NCI-H1436 treated with DMSO at 0.1 percent for 48 hours (cell line): ENCODE data around the gene PRDM5.

ENCODE experiments used
- DNase-seq: peaks from one replicate; lab custom pipeline; 2025; lab: John Stamatoyannopoulos, UW

PRDM5 gene

DNA sequence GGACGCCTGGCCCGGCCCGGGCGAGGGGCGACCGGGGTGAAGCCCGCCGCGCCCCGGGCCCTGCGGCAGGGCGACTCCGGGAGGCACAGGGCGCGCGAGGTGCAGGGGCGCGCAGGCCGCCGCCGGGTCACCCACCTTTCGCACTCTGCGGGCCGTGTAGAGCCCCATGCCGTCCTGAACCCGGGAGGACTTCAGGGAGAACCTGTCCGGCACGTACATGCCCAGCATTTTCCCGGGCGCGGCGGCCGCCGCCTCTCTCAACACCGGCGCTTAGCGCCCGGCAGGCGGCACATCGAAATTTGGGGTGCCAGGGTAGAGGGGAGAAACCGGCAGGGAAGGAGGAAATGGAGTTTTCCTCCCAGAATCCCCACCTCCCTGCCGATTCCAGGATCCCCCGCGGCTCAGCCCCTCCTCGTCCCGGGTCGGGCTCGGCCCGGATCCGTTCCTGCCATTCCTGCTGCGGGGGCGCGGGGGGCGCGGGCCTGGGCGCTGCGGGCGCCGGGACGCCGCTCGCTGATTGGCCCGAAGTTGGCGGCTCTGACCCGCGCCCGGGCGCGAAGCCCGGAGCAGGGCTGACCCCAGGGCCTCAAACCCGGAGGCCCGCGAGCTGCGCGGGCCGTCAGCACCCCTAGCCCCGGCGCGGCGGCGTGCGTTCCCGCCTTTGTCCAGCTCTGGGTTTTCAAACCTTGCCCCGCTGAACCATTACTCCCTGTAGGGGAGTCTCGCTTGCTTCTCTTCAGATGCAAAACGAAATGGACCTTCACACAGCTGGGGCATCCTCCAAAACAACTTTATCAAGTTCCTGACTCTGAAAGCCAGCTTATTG lies at the start of gene PRDM5:
Gene PRDM5 (minus strand): TSS at position 346 of the 826 bp plus-strand sequence. CDS start 118 bp downstream, at position 228.
- DNase-seq = no peak

DNA sequence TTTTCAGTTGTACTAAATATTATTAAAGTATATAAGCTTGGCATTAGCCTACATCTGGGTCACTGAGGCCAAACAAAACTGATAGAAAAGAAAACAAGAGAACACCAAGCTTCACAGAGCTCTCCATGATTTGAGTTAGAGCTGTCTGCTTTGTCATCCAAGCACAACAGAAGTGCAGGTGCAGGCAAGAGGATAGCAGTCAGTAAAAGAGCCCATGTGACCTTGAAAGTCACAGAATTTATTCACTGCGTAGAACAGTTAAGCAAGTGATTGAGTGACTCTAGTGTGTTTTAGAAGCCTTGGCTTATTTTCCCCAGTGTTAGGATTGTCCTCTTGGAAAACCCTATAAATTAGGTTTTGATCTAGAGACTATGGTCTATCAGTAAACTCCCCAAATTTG lies 49.4 kb upstream of the PRDM5 start:
- DNase-seq = no peak

DNA sequence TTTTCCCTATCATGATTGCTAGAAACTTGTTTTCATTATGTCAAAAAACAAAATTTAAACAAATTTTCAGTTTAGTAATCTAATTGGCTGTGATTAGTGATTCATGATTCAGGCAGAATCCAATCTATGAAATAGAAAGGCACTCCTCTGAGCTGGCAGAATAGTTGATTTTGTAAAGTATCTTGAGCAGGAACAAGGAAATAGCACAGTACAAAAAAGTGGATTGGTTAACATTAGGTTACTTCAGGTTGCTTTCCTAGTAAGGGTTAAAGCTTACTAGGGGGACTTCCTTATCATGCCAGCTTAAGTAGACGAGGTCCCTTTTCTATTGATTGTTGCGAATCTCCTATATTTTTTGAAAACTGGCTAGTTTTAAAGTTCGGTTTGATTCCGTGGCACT lies 43.4 kb upstream of the PRDM5 start:
- DNase-seq = no peak

DNA sequence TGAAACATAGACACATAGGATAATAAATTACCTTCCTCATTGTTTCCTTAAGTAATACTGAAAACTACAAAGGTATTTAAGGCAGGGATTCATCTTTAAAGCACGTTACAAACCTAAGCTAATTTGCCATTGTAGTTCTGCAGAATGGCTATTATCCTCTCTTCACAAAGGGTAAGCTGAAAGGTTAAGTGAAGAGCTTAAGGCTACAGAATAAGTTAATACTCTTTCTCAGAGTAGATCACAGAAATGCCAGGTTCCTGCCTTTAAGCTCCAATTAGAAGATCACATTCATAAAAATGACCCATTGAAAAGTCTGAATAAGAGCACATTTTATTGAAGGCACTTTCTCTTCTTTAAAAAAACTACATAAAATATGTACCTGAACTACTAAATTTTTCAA lies 42.1 kb upstream of the PRDM5 start:
- no peak for DNase-seq

DNA sequence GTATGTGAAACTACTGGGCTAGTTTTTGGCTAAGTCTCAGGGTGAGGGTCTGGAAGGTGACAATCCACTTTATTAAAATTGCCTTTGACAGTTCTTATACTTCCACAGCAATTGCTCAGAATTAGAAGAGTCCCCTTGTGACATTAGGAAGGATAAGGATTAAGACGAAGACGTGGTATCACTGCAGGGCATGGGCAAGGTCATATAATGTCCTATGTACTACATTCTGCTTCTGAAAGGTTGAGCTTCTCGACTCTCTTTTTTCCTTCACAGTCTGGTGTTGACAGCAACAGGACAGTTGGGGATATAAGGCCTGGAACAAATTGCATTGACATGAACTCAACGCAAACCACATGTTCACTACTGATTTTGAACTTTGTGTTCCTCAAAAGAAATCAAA lies 40.9 kb upstream of the PRDM5 start:
- no peak for DNase-seq

DNA sequence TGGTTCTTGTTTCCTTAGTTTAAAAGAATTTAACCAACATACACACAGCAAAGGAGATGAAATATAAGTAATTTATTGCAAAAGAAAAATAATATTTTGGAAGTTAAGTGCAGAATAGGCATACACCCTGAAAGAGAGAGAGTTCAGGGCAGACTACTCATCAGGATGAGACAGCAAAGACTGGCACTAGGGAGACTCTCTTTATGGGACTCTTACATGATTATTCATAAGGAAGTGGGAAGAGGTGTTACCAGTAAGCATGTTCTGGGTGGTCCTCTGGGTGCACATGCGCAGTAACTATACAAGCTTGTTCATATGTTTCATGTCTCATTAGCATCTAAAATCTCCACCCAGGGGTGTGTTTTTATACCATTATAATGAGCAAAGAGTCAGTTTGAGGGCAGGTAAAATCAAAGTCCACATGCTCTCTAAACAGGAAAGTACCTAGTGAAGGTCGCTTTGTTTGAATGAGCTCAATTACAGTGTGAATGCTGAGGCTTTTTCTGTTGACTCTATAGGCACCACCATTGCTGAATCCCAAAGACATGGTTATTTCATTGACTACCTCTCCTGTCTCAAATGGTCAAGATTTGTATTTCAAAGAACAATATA lies 38.2 kb upstream of the PRDM5 start:
- DNase-seq = no peak

DNA sequence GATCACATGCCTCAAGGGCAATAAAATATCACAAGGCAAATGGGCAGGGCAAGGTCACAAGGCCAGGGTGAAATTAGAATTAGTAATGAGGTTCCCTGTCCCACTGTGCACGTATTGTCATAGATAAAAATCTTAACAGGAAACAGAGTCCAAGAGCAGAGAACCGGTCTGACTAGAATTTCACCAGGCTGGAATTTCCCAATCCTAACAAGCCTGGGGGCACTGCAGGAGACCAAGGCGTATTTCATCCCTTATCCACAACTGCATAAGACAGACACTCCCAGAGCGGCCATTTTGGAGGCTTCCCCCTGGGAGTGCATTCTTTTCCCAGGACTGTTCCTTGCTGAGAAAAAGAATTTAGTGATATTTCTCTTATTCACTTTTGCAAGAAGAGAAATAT lies 25.9 kb upstream of the PRDM5 start:
- DNase-seq = no peak

DNA sequence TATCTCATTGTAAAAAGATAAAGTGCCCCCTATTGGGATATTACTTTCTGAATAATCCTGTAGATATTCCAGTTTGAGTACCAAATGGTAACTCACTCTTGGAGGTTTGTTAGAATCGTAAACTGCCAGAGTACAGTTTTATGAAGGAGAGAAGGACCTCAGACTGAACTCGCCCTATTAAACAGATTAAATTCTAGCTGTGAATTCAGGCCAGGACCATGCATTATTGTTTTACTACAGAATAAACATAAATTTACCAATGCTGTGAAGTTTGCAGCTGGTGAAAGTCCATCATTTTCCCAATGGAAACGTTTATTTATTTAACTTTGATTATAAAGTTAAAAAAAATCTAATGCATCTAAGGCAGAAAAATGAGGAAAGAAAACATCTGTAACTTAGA lies 20.2 kb upstream of the PRDM5 start:
- no peak for DNase-seq

DNA sequence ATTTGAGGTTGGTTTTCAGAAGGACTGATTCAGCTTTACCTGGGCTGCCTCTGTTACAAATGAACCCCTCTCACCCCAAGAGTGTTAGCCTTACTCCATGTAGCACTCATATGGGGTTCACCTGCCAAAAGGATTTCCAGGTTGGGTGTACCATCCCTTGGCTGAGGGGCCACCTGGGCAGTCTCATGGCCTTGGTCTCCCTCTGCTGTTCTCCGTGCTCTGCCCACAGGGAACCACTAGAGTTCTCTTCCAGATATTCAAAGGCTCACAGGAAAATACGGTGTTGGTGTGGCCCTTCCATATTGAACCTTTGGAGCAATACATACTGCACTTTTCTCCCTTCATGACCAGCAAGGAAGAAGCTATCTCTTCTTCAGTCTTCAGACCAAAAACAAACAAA lies 18.0 kb upstream of the PRDM5 start:
- DNase-seq = no peak

DNA sequence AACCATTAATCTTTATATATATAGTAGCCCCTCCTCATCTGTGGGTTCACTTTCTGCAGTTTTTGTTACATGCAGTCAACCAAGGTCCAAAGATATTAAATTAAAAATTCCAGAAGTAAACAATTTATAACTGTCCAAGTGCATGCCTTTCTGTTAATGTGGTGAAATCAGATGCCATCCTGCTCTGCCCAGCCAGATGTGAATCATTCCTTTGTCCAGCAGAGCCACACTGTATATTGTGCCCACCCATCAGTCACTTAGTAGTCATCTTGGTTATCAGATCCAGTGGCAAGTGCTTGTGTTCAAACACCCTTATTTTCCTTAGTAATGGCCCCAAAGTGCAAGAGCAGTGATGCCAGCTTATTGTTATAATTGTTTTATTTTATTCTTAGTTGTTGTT lies 17.2 kb upstream of the PRDM5 start:
- no peak for DNase-seq

DNA sequence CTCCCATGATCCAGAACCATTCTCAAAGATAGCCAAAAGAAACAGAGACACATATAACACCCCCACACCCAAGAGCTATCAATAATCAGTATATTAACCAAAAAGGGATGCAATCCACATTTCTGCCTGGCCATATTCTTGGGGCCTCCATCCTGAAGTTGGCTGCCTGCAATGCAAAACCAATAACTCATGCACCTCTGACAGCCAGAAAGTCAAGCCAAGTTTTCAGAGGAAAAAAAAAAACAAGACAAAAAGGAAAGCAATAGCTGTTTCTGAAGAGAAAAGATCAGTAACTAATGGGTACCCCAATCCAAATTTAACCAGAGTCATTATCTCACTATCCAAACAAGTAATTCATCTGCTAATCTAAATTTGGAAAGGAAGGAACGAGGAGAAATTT lies 7.3 kb upstream of the PRDM5 start:
- DNase-seq = no peak

DNA sequence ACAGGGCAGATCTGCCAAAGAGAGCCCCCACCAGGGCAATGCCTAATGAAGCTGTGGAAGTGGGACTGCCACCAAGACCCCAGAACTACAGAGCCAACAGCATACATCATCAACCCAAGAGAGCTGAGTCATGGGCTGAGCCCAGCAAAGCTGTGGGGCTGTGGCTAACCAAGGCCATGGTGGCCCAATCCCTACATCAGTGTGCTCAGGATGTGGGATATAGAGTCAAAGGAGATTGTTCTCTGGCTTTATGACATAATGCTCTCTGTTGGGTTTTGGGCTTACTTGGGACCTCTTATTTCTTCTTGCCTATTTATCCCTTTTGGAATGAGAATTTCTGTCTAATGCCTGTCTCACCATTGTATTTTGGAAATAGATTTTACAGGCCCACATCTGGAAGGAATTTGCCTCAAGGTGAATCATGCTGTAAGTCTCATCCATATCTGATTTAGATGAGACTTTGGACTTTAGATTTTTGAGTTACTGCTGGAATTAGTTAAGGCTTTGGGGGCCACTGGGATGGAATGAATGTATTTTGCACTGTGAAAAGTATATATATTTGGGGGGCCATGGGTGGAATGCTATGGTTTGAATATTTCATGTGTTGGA lies 5.4 kb upstream of the PRDM5 start:
- DNase-seq = no peak

DNA sequence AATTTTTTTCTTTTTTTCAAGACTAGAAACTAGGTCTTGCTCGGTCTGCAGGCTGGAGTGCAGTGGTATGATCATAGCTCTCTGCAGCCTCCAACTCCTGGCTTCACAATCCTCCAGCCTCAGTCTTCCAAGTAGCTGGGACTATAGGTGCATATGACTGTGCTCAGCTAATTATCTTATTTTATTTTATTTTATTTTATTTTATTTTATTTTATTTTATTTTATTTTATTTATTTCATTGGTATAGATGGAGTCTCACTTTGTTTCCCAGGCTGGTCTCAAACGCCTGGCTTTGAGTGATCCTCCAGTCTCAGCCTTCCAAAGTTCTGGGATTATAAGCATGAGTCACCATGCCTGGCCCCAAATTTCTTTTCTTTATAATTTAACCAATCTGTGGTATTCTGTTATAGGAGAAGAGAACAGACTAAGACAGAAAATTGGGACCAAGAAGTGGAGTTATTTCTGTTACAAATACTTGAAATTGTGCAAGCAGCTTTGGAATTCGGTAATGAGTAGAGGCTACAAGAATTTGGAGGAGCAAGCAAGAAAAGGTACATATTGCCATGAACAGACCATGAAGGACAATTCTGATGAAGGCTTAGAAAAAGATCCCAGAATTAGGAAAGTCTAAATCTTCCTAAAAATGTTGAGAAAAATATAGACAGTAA lies 4.0 kb upstream of the PRDM5 start:
- DNase-seq = no peak

DNA sequence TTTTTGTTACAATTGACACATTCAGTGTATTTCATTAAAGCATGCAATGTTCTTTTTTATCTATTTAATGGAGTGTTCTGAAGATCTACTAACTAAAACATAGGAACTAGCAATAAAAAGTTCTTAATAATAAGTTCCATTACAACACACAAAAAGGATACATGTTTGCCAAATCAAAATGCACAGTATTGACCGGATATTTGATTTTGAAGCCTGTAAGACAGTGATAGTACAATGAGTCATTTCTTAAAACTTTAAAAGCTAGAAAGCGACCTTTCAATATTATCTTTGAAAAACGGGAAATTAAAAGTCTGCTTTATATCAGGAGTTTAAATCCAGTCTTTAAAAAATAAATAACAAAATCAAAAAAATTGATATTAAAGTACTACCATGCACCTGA lies 2.4 kb upstream of the PRDM5 start:
- no peak for DNase-seq

DNA sequence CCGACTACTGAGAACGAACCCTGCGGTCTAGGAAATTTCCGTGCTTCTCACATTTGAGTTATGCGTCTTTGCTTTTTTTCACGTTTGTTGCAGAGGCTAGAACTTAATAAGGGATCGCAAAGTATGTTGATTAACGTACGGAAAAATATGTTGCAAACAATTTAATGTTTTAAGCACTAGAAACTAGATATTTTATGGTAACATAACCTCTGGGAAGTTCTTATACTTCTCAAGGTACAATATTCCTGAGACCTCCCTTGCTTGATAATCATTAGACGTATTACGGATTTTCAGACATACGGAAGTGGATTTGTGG lies 639 bp upstream of the PRDM5 start:
- no peak for DNase-seq

DNA sequence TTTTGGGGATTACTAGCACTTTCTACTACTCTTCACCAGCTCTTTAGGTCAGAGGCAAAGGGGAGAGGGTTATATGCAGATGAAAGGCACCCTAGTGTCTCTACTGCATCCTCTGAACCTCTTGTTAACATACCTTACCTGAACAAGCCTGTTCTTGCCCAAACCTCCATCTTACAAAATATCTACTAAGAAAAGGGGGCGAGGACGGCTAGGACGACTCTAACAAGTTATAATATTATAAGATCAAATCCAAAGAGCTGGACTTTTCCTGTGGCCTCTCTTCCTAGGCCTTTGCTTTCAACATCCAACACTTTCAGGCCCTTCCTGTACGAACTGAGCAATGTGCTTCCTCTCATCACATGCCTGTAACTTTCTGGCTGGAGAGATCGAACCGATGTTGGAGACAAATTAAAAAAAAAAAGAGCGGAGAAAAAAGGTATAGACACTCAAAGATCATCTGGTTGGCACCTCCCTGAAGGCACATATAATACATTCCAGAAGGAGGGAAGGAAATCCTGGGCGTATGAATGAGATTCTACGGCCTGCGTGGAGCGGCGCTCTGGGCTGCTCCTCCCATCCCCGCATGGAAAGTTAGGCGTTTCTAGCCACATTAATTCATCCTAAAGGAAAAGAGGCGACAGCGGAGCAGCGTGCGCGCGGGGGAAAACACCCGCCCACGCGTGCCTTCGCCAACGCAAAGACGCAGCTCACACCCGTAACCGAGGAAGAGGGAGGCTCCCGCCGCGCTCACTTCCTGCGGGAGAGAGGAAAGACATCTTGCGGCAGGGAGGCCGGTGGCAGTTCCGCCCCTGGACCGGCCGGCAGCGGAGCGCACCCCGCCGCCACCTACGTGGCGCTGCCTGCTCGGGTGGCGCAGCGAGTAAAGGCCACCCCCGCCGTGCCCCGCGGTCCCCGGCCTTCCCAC lies 808 bp downstream of the PRDM5 start:
- no peak for DNase-seq

DNA sequence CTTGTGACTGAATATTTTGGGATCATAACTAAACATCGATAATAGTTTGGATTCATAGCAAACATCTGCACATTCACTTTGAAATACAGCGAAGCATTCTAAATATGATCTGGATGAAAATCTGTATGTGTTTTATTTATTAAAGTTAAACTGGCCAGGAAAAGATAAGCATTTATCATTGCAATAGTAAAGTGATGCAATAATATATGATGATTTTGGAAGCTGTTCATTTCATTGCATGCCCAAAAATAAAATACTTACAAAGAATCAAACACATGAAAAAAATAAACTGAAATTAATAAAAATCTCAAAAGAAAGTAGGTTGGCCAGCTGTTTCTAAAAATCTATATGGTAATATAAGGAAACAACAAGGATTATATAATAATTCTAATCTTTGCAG lies 1.9 kb downstream of the PRDM5 start:
- DNase-seq = no peak

DNA sequence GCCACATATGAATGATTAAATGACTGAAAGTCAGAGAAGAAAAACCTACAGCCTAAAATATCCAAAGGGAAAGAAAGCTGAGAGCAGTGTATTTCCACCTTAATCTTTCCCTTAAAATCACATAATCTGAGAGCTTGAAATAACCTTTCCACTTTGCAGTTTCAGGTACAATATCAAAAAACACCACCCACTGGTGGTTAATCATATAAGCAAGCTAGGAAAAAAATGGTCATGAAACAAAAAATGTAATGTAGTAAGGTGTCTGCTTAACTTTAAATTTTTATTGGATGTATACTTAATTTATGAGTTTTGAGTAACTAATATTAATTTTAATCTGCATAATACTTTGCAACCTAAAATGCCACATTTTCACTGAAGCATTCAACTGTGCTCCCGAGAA lies 3.2 kb downstream of the PRDM5 start:
- no peak for DNase-seq

DNA sequence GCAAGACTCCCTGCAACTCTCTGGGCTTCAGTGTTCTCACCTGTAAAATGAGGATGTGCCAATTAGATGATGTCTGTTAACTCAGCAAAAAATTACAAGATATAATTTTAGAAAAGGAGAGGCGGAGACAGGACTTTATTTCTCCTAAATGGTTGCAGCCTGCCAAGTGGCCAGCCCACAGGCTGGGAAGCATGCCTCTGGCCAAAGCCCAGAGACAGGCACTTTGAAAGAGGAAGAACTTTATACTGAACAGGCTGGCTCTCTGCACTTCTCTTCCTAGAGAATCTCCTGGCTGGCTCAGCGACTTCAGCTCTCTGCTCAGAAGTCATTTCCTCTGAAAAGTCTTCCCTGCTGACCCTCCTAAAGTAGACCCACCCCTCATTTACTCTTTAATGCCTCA lies 3.7 kb downstream of the PRDM5 start:
- DNase-seq = no peak

DNA sequence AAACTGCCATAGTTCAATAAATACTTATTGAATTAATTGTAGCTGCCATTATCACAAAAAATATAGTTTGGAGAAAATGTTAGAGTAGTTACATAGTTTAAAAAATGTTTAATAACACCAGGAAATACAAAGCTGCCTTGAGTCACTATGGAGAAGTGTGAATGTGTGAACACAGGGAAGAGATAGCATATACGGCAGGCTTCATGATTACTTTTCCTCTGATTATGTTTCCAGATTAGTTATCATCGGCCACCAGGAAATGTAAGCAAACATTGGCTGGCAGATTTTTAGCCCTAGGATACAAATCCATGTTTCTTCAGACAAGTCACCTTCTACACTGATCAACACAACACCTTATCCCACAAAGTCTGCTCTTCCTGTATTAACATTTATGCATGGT lies 4.4 kb downstream of the PRDM5 start:
- no peak for DNase-seq

DNA sequence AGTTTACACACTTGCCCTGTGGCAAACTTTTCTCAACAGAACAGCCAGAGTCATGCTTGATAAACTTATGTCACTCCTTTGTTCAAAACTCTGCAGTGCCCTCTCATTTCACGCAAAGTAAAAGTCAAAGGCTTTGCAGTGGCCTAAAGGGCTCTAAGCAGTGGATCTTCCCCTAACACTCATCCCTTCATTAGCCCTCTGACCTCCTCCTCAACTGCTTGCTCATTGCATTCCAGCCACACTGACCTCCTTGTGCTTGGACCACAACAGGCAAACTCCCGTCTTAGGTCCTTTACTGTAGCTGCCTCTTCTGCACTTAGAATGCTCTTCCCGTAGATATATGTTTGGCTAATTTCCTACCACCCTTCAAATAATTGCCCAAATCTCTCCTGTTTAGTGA lies 5.6 kb downstream of the PRDM5 start:
- DNase-seq = no peak

DNA sequence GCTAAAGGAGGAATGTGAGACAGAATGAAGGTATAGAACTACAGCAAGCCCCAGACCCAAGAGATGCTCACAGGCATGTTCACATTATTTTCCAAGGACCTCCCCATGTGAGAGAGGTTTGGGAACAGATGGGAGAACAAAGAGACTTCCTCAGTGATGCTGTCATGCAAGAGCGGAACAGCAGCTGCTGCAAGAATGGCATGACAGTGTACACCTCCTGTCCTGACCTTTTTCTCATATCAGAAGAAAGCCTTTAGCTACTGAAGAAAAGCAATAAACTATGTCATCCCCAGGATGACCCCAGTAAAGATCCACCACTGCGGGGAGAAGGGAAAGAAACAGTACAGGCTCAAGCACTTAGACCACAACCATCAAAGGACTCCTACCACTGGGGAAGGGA lies 7.2 kb downstream of the PRDM5 start:
- no peak for DNase-seq
